Panc1 (cell line): ENCODE data around the gene OR52M1.

ENCODE experiments used
- CTCF ChIP-seq: fragments of 450-650 bp; IDR thresholded peaks from 2 replicates; pipeline ENCODE4 v1.5.1; 2017; ENCODE audit warnings: mild to moderate bottlenecking
- SIN3A ChIP-seq: IDR thresholded peaks from 2 replicates; pipeline ENCODE4 v1.6.1; 2012; ENCODE audit warnings: low read depth, mild to moderate bottlenecking, low read length, moderate library complexity, borderline replicate concordance; ENCODE audit not compliant: insufficient read depth

DNA sequence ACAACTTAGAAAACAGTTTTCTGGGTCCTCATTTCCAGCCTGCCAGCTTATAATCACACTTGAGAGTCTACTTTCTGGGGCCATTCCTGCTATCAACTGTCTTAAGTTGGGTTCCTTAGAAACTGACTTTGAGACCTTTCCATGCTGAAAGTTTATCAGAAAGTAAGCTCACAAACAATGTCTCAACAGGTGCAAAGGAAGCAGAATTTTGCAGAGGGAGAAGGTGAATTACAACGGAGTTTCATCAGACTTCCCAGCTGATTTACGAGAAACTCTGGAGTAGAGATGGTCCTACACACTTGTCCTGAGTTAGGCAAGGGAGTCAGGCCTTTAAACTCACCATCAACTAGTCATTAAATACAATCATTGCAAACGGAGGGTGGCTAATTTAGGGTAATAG lies 31.9 kb downstream of the OR52M1 start:
- TF ChIP-seq CTCF (no peak), SIN3A (no peak)
